H1 (cell line): ENCODE data around the gene TRAF3. TPM values are rescaled to one million over a fixed set of nuclear protein-coding genes. Genes with fewer than 3 reads are reported as not detected.
"Not testable (repeated sequence)": the region's sequence is repeated elsewhere in the genome, so short reads cannot be mapped to it uniquely, and the experiment has no call there.

Experiments
- CTCF ChIA-PET: fragments of 300-600 bp; sonication (Branson Sonifier 250); formaldehyde crosslinking; loops from one replicate; lab custom pipeline; 2021; ENCODE audit not compliant: partially characterized antibody; lab: Charles Lee
- POLR2A ChIA-PET: fragments of 300-600 bp; sonication (Branson Sonifier 250); formaldehyde crosslinking; loops from one replicate; lab custom pipeline; 2021; ENCODE audit warnings: inconsistent platforms; ENCODE audit not compliant: partially characterized antibody; lab: Charles Lee
- DNase-seq, 2 experiments: peaks; one replicate each; pipeline versions ENCODE4 v3.0.0 to v3.0.0-alpha.2; 2010 to 2022; ENCODE audit warnings: low spot score in 2 of 2, low read depth in 1 of 2, mixed read lengths in 1 of 2
- FAIRE-seq: peaks from 2 replicates; lab custom pipeline; 2011; peaks lifted over from hg19 to GRCh38; lab: Jason Lieb, UNC
- H2AFZ ChIP-seq: 2 replicates; pipeline ENCODE4 v1.8.1; 2012; ENCODE audit warnings: low read length, inconsistent platforms
- H2AK5ac ChIP-seq: 2 replicates; pipeline ENCODE4 v1.6.1; 2013; ENCODE audit warnings: low read depth, low read length
- H2BK120ac ChIP-seq: replicated peaks from 2 replicates; pipeline ENCODE3; 2013; ENCODE audit warnings: low read depth, low read length, inconsistent platforms
- H2BK12ac ChIP-seq: 2 replicates; pipeline ENCODE4 v1.6.1; 2013; ENCODE audit warnings: low read depth, low read length
- H2BK15ac ChIP-seq: 2 replicates; pipeline ENCODE4 v1.6.1; 2013; ENCODE audit warnings: low read length
- H2BK20ac ChIP-seq: 2 replicates; pipeline ENCODE4 v1.6.1; 2013; ENCODE audit warnings: low read length
- H2BK5ac ChIP-seq: 2 replicates; pipeline ENCODE4 v1.6.1; 2013; ENCODE audit warnings: low read depth, low read length
- H3K14ac ChIP-seq: 2 replicates; pipeline ENCODE4 v1.6.1; 2013; ENCODE audit warnings: inconsistent platforms; ENCODE audit not compliant: insufficient read length
- H3K18ac ChIP-seq: 2 replicates; pipeline ENCODE4 v1.6.1; 2013; ENCODE audit warnings: low read length; ENCODE audit errors: extremely low read depth
- H3K23ac ChIP-seq: 2 replicates; pipeline ENCODE4 v1.6.1; 2013; ENCODE audit warnings: inconsistent platforms; ENCODE audit not compliant: insufficient read length
- H3K23me2 ChIP-seq: 2 replicates; pipeline ENCODE4 v1.6.1; 2013; ENCODE audit warnings: low read depth, low read length
- H3K27ac ChIP-seq: 2 replicates; pipeline ENCODE4 v1.6.1; 2011; ENCODE audit warnings: low read depth, low read length, inconsistent platforms
- H3K27me3 ChIP-seq, 4 experiments: replicated peaks in 1 of 4; 1 replicate in 1 of 4; 2 replicates in 3 of 4; pipeline versions ENCODE4 v1.6.1 to v1.8.1; 2011 to 2013; ENCODE audit warnings: low read length in 3 of 4, mild to moderate bottlenecking in 3 of 4, inconsistent platforms in 2 of 4, mixed read lengths in 2 of 4, moderate library complexity in 1 of 4; ENCODE audit not compliant: control insufficient read depth in 3 of 4, insufficient read depth in 3 of 4; ENCODE audit errors: extremely low read depth in 1 of 4
- H3K36me3 ChIP-seq, 4 experiments: 2 replicates each; pipeline versions ENCODE4 v1.6.1 to v1.8.1; 2011 to 2013; ENCODE audit warnings: mild to moderate bottlenecking in 4 of 4, low read length in 3 of 4, moderate library complexity in 2 of 4, control low read depth in 1 of 4, inconsistent platforms in 1 of 4; ENCODE audit not compliant: insufficient read depth in 4 of 4, control insufficient read depth in 2 of 4
- H3K4ac ChIP-seq: replicated peaks from 2 replicates; pipeline ENCODE3; 2013; ENCODE audit warnings: low read length, low read depth, mixed read lengths, inconsistent platforms; ENCODE audit not compliant: insufficient read length
- H3K4me1 ChIP-seq, 4 experiments: replicated peaks in 1 of 4; 1 replicate in 1 of 4; 2 replicates in 3 of 4; pipeline versions ENCODE4 v1.6.1 to v1.8.1; 2011 to 2013; ENCODE audit warnings: low read length in 3 of 4, inconsistent platforms in 2 of 4, mixed read lengths in 1 of 4; ENCODE audit not compliant: insufficient read depth in 4 of 4, control insufficient read depth in 3 of 4
- H3K4me2 ChIP-seq, 2 experiments: 2 replicates each; pipeline versions ENCODE4 v1.6.1 to v1.8.1; 2011 to 2013; ENCODE audit warnings: low read depth in 2 of 2, low read length in 2 of 2, control low read depth in 1 of 2, inconsistent platforms in 1 of 2, mild to moderate bottlenecking in 1 of 2; ENCODE audit not compliant: insufficient read depth in 1 of 2
- H3K4me3 ChIP-seq, 4 experiments: fragments of 200-600, 300-600 bp in 1 of 4; sonication (generic), shearing (Covaris generic), sonication (Bioruptor Twin) in 1 of 4; 2 replicates each; pipeline versions ENCODE4 v1.5.1 to v1.8.1; 2011 to 2016; ENCODE audit warnings: low read length in 4 of 4, low read depth in 3 of 4, control low read depth in 2 of 4, inconsistent platforms in 2 of 4, mild to moderate bottlenecking in 2 of 4, mixed read lengths in 1 of 4, moderate library complexity in 1 of 4; ENCODE audit not compliant: insufficient read depth in 2 of 4; ENCODE audit errors: extremely low read depth in 1 of 4
- H3K56ac ChIP-seq: replicated peaks from 2 replicates; pipeline ENCODE3; 2013; ENCODE audit warnings: low read depth, mild to moderate bottlenecking, mixed read lengths, low read length, inconsistent platforms; ENCODE audit not compliant: insufficient read length
- H3K79me1 ChIP-seq: 2 replicates; pipeline ENCODE4 v1.6.1; 2013; ENCODE audit warnings: low read depth, low read length, control low read depth
- H3K79me2 ChIP-seq, 2 experiments: 2 replicates each; pipeline versions ENCODE4 v1.6.1 to v1.8.1; 2012 to 2013; ENCODE audit warnings: low read length in 2 of 2, mild to moderate bottlenecking in 2 of 2, inconsistent platforms in 1 of 2; ENCODE audit not compliant: insufficient read depth in 2 of 2, control insufficient read depth in 1 of 2
- H3K9ac ChIP-seq, 4 experiments: replicated peaks in 1 of 4; 1 replicate in 1 of 4; 2 replicates in 3 of 4; pipeline versions ENCODE4 v1.6.1 to v1.8.1; 2011 to 2013; ENCODE audit warnings: low read depth in 3 of 4, low read length in 3 of 4, control low read depth in 2 of 4, mild to moderate bottlenecking in 2 of 4, moderate library complexity in 2 of 4, inconsistent platforms in 1 of 4; ENCODE audit errors: extremely low read depth in 1 of 4
- H3K9me3 ChIP-seq, 2 experiments: 2 replicates each; pipeline versions ENCODE4 v1.6.1 to v1.8.1; 2012 to 2013; ENCODE audit warnings: mild to moderate bottlenecking in 2 of 2, moderate library complexity in 2 of 2, control low read depth in 1 of 2, inconsistent platforms in 1 of 2, low read depth in 1 of 2, low read length in 1 of 2, mixed read lengths in 1 of 2; ENCODE audit not compliant: insufficient read depth in 2 of 2
- H4K20me1 ChIP-seq, 2 experiments: replicated peaks in 1 of 2; 2 replicates each; pipeline versions ENCODE3 to v1.8.1; 2011 to 2013; ENCODE audit warnings: inconsistent platforms in 2 of 2, low read length in 2 of 2, mild to moderate bottlenecking in 1 of 2; ENCODE audit not compliant: insufficient read depth in 2 of 2, control insufficient read depth in 1 of 2
- H4K5ac ChIP-seq: 2 replicates; pipeline ENCODE4 v1.6.1; 2013; ENCODE audit warnings: low read length, low read depth, mixed read lengths, inconsistent platforms; ENCODE audit not compliant: insufficient read length
- H4K8ac ChIP-seq: 2 replicates; pipeline ENCODE4 v1.8.0; 2013; ENCODE audit warnings: mild to moderate bottlenecking, moderate library complexity, low read length, inconsistent platforms; ENCODE audit not compliant: insufficient read depth; ENCODE audit errors: extremely low read depth
- H4K91ac ChIP-seq: replicated peaks from 2 replicates; pipeline ENCODE3; 2013; ENCODE audit warnings: low read length, mixed read lengths, inconsistent platforms; ENCODE audit not compliant: insufficient read length
- polyA plus RNA-seq, 7 experiments: library from polyadenylated mRNA; depleted of rRNA in 3 of 7; stranded (reverse) in 5 of 7; unstranded in 2 of 7; fragments of >200 nt in 5 of 7; fragments of 200-250 nt in 2 of 7; gene quantifications; 1 replicate in 5 of 7; 2 replicates in 1 of 7; 4 replicates in 1 of 7; pipeline versions ENCODE4 v1.2.1 to v1.2.3, GENCODE V29; 2011 to 2013; ENCODE audit warnings: missing spikeins in 2 of 7, mixed read lengths in 2 of 7
- total RNA-seq: library from RNA; stranded (reverse); fragmentation: NEBNext Ultra II Directional; extraction: Animal tissue kit (Norgen Biotek cat#: 25700); gene quantifications from 2 replicates; pipeline ENCODE4 v1.2.1, GENCODE V29; 2021

The TRAF3 gene
- total and polyA plus RNA-seq, 2 of the 8 experiments (the other 6 are each of a cell fraction or from before 2014, with no cell fraction given), result 5.8 to 12.1 TPM

DNA sequence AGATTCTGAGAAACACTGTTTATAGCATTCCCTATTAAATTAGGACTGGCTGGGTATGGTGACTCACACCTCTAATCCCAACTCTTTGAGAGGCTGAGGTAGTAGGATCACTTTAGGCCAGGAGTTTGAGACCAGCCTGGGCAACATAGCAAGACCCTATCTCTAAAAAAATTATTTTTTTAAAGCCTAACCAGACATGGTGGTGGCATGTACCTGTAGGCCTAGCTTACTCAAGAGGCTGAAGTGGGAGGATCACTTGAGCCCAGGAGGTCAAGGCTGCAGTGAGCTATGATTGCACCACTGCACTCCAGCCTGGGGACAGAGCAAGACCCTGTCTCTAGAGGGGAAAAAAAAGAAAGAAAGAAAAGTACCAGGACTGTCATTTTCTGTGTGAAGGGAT lies 119.5 kb downstream of the TRAF3 start:
- H4K5ac ChIP-seq, H3K79me2 ChIP-seq, H3K27ac ChIP-seq, FAIRE-seq, H3K36me3 ChIP-seq, H3K23ac ChIP-seq, H3K14ac ChIP-seq, H2BK5ac ChIP-seq, H3K27me3 ChIP-seq, H3K56ac ChIP-seq, H2AFZ ChIP-seq, H3K4ac ChIP-seq, H2BK12ac ChIP-seq, H2BK15ac ChIP-seq, H2BK120ac ChIP-seq, H3K23me2 ChIP-seq, H3K4me3 ChIP-seq, H4K91ac ChIP-seq, H3K79me1 ChIP-seq, H2AK5ac ChIP-seq, H3K4me2 ChIP-seq, H4K20me1 ChIP-seq, H3K4me1 ChIP-seq, H3K9ac ChIP-seq, H2BK20ac ChIP-seq, DNase-seq, H4K8ac ChIP-seq, H3K9me3 ChIP-seq, H3K18ac ChIP-seq: not testable (repeated sequence)
- ChIA-PET CTCF (interaction anchor here (0.9 to 1.2 kb wide), 3 partner anchors 10 to 372 kb away, joined by 3 to 6 read pairs (median 4); no protein-coding TSS in a partner anchor), POLR2A (interaction anchor here (1.0 kb wide), 1 partner anchor 19 kb away, joined by 3 read pairs; no protein-coding TSS in a partner anchor)
